GM23248 (cell line): ENCODE results near the gene PLEKHG5. TPM values are rescaled to one million over a fixed set of nuclear protein-coding genes. Genes with fewer than 3 reads are reported as not detected.

Experiments
- DNase-seq: peaks from one replicate; pipeline ENCODE4 v3.0.0-alpha.2; 2015
- H2AFZ ChIP-seq: fragments of 200-600 bp; sonication (generic); 2 replicates; pipeline ENCODE4 v1.6.1; 2016; ENCODE audit warnings: antibody characterized with exemption
- H3F3A ChIP-seq: fragments of 200-600 bp; sonication (generic); 2 replicates; pipeline ENCODE4 v1.6.1; 2016; ENCODE audit warnings: mild to moderate bottlenecking, antibody characterized with exemption, mixed run types; ENCODE audit not compliant: insufficient read depth
- H3K27ac ChIP-seq: fragments of 200-600 bp; sonication (generic); 2 replicates; pipeline ENCODE4 v1.5.1; 2016; ENCODE audit warnings: mild to moderate bottlenecking
- H3K27me3 ChIP-seq: fragments of 200-600 bp; sonication (generic); replicated peaks from 2 replicates; pipeline ENCODE4 v1.6.1; 2016; ENCODE audit warnings: mild to moderate bottlenecking; ENCODE audit not compliant: insufficient read depth
- H3K36me3 ChIP-seq: fragments of 200-600 bp; sonication (generic); 2 replicates; pipeline ENCODE4 v1.6.1; 2016; ENCODE audit warnings: low read depth, mild to moderate bottlenecking
- H3K4me1 ChIP-seq: fragments of 200-600 bp; sonication (generic); 2 replicates; pipeline ENCODE4 v1.6.1; 2016; ENCODE audit warnings: mild to moderate bottlenecking; ENCODE audit not compliant: insufficient read depth
- H3K4me2 ChIP-seq: fragments of 200-600 bp; sonication (generic); one replicate; pipeline ENCODE4 v1.6.1; 2016; ENCODE audit warnings: mild to moderate bottlenecking; ENCODE audit not compliant: unreplicated experiment
- H3K4me3 ChIP-seq: fragments of 200-600 bp; sonication (generic); 2 replicates; pipeline ENCODE4 v1.5.1; 2016; ENCODE audit warnings: mild to moderate bottlenecking
- H3K79me2 ChIP-seq: fragments of 200-600 bp; sonication (generic); 2 replicates; pipeline ENCODE4 v1.6.1; 2016; ENCODE audit warnings: mild to moderate bottlenecking; ENCODE audit not compliant: insufficient read depth
- H3K9ac ChIP-seq: fragments of 200-600 bp; sonication (generic); 2 replicates; pipeline ENCODE4 v1.6.1; 2016; ENCODE audit warnings: mild to moderate bottlenecking
- H3K9me2 ChIP-seq: fragments of 200-600 bp; sonication (generic); 2 replicates; pipeline ENCODE4 v1.6.1; 2016; ENCODE audit warnings: mixed run types, mild to moderate bottlenecking, moderate library complexity; ENCODE audit not compliant: insufficient read depth
- H3K9me3 ChIP-seq: fragments of 200-600 bp; sonication (generic); one replicate; pipeline ENCODE4 v1.6.1; 2017; ENCODE audit warnings: low read depth
- H4K20me1 ChIP-seq: fragments of 200-600 bp; sonication (generic); 2 replicates; pipeline ENCODE4 v1.6.0; 2016; ENCODE audit not compliant: insufficient read depth
- EZH2 ChIP-seq: fragments of 200-600 bp; sonication (generic); IDR thresholded peaks from 2 replicates; pipeline ENCODE4 v1.6.1; 2018; ENCODE audit warnings: antibody characterized with exemption, mild to moderate bottlenecking; ENCODE audit not compliant: insufficient read depth, poor library complexity, severe bottlenecking
- EZH2phosphoT487 ChIP-seq: fragments of 200-600 bp; sonication (generic); IDR thresholded peaks from 2 replicates; pipeline ENCODE4 v1.6.1; 2018; ENCODE audit warnings: antibody characterized with exemption, moderate library complexity, mild to moderate bottlenecking, low read depth; ENCODE audit not compliant: insufficient read depth
- WGBS, 2 experiments: methylation state at CpG; one replicate each; pipeline ENCODE4 v1.1.6; 2015 to 2017; ENCODE audit warnings: low lambda C conversion rate in 2 of 2, low coverage in 1 of 2; ENCODE audit errors: missing lambda C conversion rate in 2 of 2; 5-methylcytosine and 5-hydroxymethylcytosine counted together
- in situ Hi-C: fragments of 300-500 bp; cut with MboI; formaldehyde crosslinking; loops from 2 replicates; pipeline ENCODE4 v1.15.0; 2020
- polyA plus RNA-seq: library from polyadenylated mRNA; unstranded; fragments of >200 nt; fragmentation: Nextera tagmentation; extraction: Ambion mirVana; gene quantifications from 2 replicates; pipeline ENCODE4 v1.2.1, GENCODE V29; 2016
- total RNA-seq: library from RNA; depleted of rRNA; stranded (reverse); fragments of >200 nt; shearing (Covaris generic); gene quantifications from 2 replicates; pipeline ENCODE4 v1.2.3, GENCODE V29; 2014

Gene PLEKHG5
- total and polyA plus RNA-seq, 2 experiments from 2014 or later: 2.8 to 7.6 TPM

- in situ Hi-C loops: no loop called here
- H3K4me3 ChIP-seq: no peak overlapping the region
- H4K20me1 ChIP-seq: no peaks in the 10 kb centered on the region
- no peaks in the 10 kb centered on the region for H3K9me3 ChIP-seq
- H3K4me1 ChIP-seq: no peaks in the 10 kb centered on the region
- no peaks in the 10 kb centered on the region for H3K79me2 ChIP-seq
- no peaks in the 10 kb centered on the region for H3F3A ChIP-seq
- 74 to 76% methylated on average over 10 of the region's 10 CpGs for WGBS, 2 experiments
- H3K27ac ChIP-seq: no peak overlapping the region
- no peaks in the 10 kb centered on the region for H3K36me3 ChIP-seq
- TF ChIP-seq EZH2phosphoT487: no peak
- no peak for TF ChIP-seq EZH2
- H2AFZ ChIP-seq: no peak overlapping the region
- H3K9me2 ChIP-seq: no peaks in the 10 kb centered on the region
- H3K9ac ChIP-seq: no peak overlapping the region
- DNase-seq: no peak
- no peak overlapping the region for H3K4me2 ChIP-seq
- H3K27me3 ChIP-seq: no peaks in the 10 kb centered on the region
Measured at GRCh38 chr1:6501279-6501813, 9.9 kb upstream of the PLEKHG5 start.

DNA sequence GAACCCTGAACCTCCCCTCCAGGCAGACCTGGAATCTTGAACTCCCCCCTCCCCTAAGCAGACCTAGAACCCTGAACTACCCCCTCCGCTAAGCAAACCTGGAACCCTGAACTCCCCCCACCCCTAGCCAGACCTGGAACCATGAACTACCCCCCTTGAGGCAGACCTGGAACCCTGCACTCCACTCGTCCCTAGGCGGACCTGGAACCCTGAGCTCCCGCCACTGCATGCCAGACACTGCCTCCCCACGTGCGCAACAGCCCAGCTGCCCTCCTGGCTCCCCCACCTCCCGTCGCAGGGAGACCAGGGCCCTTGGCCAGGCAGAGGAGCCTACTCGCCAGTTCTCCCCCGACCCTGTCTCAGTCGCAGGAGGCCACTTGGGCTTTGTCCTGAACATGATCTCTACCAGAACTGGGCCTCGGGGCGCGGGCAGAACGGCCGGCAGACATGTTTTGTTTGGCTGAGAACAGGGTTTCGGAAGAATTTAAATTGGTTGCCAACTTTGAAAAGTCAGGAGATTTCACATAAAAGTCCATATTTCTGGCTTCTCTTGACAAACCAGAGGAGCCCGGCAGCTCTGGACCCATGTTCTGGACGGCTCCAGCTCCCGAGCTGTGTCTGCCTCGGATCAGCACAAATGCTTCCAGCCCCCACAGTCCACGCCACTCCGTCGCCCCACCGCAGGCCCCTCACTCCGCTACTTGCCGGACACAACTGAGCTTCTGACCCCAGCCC, 9.2 kb upstream of the PLEKHG5 start:
- DNase-seq: no peak
- no peaks in the 10 kb centered on the region for H3K4me1 ChIP-seq
- TF ChIP-seq EZH2phosphoT487 (no peak), EZH2 (no peak)
- no peaks in the 10 kb centered on the region for H3K9me2 ChIP-seq
- H3K36me3 ChIP-seq: no peaks in the 10 kb centered on the region
- WGBS, 2 experiments: 84 to 91% methylated on average over 14 to 27 of the region's 27 CpGs
- no peak overlapping the region for H2AFZ ChIP-seq
- no peaks in the 10 kb centered on the region for H3K79me2 ChIP-seq
- H3K27me3 ChIP-seq: no peaks in the 10 kb centered on the region
- no peaks in the 10 kb centered on the region for H3F3A ChIP-seq
- H3K9ac ChIP-seq: no peak overlapping the region
- in situ Hi-C loops: no loop called here
- no peak overlapping the region for H3K27ac ChIP-seq
- H4K20me1 ChIP-seq: no peaks in the 10 kb centered on the region
- no peaks in the 10 kb centered on the region for H3K9me3 ChIP-seq
- H3K4me2 ChIP-seq: no peak overlapping the region
- H3K4me3 ChIP-seq: no peak overlapping the region

DNA sequence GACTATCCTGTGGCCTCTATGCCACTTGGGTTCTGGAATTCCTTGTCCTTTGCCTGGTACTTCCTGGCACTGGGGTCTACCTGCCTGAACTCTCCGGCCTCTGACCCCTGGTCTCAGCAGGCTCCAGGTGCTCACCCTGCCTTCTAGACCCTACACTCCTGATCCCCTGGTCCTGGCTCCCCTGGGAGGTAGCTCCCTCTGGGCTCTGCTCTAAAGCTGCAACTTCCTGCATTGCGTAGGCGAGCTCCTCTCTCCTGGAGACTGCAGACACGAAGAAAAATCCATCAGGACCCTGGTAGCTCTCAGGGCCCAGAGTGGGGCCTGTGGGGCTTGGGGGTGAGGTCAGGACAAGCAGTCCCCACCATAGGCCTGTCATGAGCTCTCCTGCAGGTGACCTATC, 7.8 kb upstream of the PLEKHG5 start:
- no peak for DNase-seq
- in situ Hi-C loops: no loop called here

GRCh38 chr1:6498576-6499111, 7.2 kb upstream of the PLEKHG5 start:
- no peak for DNase-seq
- Histone ChIP-seq H3K27me3 (no peaks in the 10 kb centered on the region), H4K20me1 (no peaks in the 10 kb centered on the region), H3K4me3 (no peak overlapping the region), H3K9me3 (no peaks in the 10 kb centered on the region), H3K9me2 (no peaks in the 10 kb centered on the region), H3K9ac (no peak overlapping the region), H3K27ac (no peak overlapping the region), H3K79me2 (no peaks in the 10 kb centered on the region), H3K36me3 (no peaks in the 10 kb centered on the region), H3K4me1 (no peaks in the 10 kb centered on the region), H3F3A (no peaks in the 10 kb centered on the region), H2AFZ (no peak overlapping the region), H3K4me2 (no peak overlapping the region)
- TF ChIP-seq EZH2 (no peak), EZH2phosphoT487 (no peak)
- in situ Hi-C loops: no loop called here
- 50 to 54% methylated on average over 10 to 13 of the region's 13 CpGs for WGBS, 2 experiments

More for the DNA sequence above, 7.8 kb upstream of the PLEKHG5 start:
- no peak overlapping the region for H3K27ac ChIP-seq
- no peaks in the 10 kb centered on the region for H3F3A ChIP-seq
- no peaks in the 10 kb centered on the region for H3K4me1 ChIP-seq
- H3K4me3 ChIP-seq: no peak overlapping the region
- no peaks in the 10 kb centered on the region for H3K9me2 ChIP-seq
- H3K79me2 ChIP-seq: no peaks in the 10 kb centered on the region
- no peaks in the 10 kb centered on the region for H3K36me3 ChIP-seq
- no peaks in the 10 kb centered on the region for H3K27me3 ChIP-seq
- no peak overlapping the region for H3K9ac ChIP-seq
- H2AFZ ChIP-seq: no peak overlapping the region
- no peaks in the 10 kb centered on the region for H4K20me1 ChIP-seq
- TF ChIP-seq EZH2 (no peak), EZH2phosphoT487 (no peak)
- 95 to 100% methylated on average over 4 of the region's 4 CpGs for WGBS, 2 experiments
- no peak overlapping the region for H3K4me2 ChIP-seq
- no peaks in the 10 kb centered on the region for H3K9me3 ChIP-seq
